Limb (tissue), 2 donors: ENCODE data around the gene REPS1.

Experiments
- DNase-seq, 2 donors: peaks; one replicate each; pipeline ENCODE4 v3.0.0-alpha.2; 2016; ENCODE audit errors: extremely low spot score in 2 of 2

REPS1 gene

DNA sequence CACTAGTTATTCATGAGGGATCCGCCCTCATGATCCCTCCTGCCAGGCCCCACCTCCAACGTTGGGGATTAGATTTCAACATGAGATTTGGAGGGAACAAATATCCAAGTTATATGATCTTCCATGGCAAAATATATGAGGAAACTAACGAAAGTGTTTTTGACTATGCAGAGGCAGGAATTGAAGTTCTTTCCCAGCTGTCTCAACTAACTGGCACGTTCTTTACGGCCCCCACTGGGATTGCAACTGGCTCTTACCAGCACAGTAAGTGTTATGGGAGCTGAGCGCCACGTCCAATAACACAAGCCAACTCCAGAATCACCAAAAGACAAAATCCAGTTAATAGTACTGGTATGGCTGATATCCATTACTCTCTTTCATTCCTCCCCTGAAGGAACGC is 125.6 kb downstream of the REPS1 start:
- DNase-seq, result peak in 1 of 2 donors; percentile 34

DNA sequence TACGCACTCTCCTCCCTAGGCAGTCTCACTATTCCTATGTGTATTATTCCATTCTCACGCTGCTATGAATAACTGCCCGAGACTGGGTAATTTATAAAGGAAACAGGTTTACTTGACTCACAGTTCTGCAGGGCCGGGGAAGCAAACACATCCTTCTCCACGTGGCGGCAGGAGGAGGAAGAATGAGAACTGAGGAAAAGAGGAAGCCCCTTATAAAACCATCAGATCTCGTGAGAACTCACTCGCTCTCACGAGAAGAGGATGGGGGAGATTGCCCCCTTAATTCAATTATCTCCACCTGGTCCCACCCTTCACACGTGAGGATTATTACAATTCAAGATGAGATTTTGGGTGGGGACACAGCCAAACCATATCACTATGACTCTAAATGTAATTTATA is 130.3 kb downstream of the REPS1 start:
- DNase-seq, result no peak

- DNase-seq, result no peak
Measured at GRCh38 chr6:138856654-138857053, 131.4 kb downstream of the REPS1 start.
